ENCODE data around the gene TMEM45B.
"Not testable (repeated sequence)": the region's sequence is repeated elsewhere in the genome, so short reads cannot be mapped to it uniquely, and the experiment has no call there.

- TF ChIP-seq, protein P1, sequence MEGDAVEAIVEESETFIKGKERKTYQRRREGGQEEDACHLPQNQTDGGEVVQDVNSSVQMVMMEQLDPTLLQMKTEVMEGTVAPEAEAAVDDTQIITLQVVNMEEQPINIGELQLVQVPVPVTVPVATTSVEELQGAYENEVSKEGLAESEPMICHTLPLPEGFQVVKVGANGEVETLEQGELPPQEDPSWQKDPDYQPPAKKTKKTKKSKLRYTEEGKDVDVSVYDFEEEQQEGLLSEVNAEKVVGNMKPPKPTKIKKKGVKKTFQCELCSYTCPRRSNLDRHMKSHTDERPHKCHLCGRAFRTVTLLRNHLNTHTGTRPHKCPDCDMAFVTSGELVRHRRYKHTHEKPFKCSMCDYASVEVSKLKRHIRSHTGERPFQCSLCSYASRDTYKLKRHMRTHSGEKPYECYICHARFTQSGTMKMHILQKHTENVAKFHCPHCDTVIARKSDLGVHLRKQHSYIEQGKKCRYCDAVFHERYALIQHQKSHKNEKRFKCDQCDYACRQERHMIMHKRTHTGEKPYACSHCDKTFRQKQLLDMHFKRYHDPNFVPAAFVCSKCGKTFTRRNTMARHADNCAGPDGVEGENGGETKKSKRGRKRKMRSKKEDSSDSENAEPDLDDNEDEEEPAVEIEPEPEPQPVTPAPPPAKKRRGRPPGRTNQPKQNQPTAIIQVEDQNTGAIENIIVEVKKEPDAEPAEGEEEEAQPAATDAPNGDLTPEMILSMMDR (IDR thresholded peaks at IDR 0.05): not testable (repeated sequence)
- TF ChIP-seq POLR2A (IDR thresholded peaks at IDR 0.05): not testable (repeated sequence)
Measured at GRCh38 chr11:129836423-129836891, 20.8 kb downstream of the TMEM45B start.
